ENCODE results near the gene CATSPERB.
"Not testable (repeated sequence)": the region's sequence is repeated elsewhere in the genome, so short reads cannot be mapped to it uniquely, and the experiment has no call there.

CATSPERB gene

GRCh38 chr14:91751719-91752118 is 19.8 kb upstream of the CATSPERB start:
- no peak overlapping the region for H3K9ac ChIP-seq (ENCODE audit: low read depth, low read length)
- no peak overlapping the region for H3K4me3 ChIP-seq (ENCODE audit: low read depth, low read length)
- no peaks in the 10 kb centered on the region for H3K36me3 ChIP-seq (ENCODE audit: control insufficient read depth, insufficient read depth, low read length)
- no peaks in the 10 kb centered on the region for H3K27me3 ChIP-seq (ENCODE audit: control insufficient read depth, insufficient read depth, low read length)
- no peaks in the 10 kb centered on the region for H3K4me1 ChIP-seq (ENCODE audit: control insufficient read depth, insufficient read depth, low read length)
- no peaks in the 10 kb centered on the region for H3K9me3 ChIP-seq (ENCODE audit: control insufficient read depth, insufficient read depth, low read length)

DNA sequence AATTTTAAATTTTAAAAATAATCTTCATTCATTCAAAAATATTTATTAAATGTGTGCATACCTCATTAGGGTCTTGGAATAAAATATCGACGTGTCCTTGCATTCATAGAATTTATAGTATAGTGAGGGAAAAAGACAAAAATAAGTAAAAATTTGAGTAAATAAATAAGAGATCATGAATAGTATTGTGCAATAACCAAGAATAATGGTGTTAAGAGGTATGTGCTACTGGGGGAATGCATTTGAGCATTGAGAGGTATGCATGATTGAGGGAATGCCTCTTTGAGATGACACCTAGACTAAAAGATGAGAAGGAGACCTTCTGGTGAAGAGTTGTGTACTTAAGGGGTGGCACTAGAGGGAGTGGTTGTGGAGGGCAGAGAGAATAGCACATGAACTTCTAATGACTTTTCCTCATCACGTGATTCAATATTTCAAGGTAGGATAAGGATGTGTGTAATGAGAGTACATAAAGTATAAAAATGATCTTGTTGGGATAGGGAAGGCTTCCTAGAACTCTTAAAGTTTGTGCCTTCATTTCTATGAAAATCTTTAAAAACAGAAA is 18.8 kb upstream of the CATSPERB start:
- H3K4me3 ChIP-seq (ENCODE audit: low read depth, low read length) = no peak overlapping the region
- no peak overlapping the region for H3K9ac ChIP-seq (ENCODE audit: low read depth, low read length)
- no peaks in the 10 kb centered on the region for H3K36me3 ChIP-seq (ENCODE audit: control insufficient read depth, insufficient read depth, low read length)
- no peaks in the 10 kb centered on the region for H3K27me3 ChIP-seq (ENCODE audit: control insufficient read depth, insufficient read depth, low read length)
- H3K9me3 ChIP-seq (ENCODE audit: control insufficient read depth, insufficient read depth, low read length) = no peaks in the 10 kb centered on the region
- no peaks in the 10 kb centered on the region for H3K4me1 ChIP-seq (ENCODE audit: control insufficient read depth, insufficient read depth, low read length)

DNA sequence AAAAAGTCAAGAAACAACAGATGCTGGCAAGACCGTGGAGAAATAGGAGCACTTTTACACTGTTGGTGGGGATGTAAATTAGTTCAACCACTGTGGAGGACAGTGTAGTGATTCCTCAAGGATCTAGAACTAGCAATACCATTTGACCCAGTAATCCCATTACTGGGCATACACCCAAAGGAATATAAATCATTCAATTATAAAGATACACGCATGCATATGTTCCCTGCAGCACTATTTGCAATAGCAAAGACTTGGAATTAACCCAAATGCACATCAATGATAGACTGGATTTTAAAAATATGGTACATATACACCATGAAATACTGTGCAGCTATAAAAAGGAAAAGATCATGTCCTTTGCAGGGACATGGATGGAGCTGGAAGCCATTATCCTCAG is 18.0 kb upstream of the CATSPERB start:
- no peaks in the 10 kb centered on the region for H3K4me1 ChIP-seq (ENCODE audit: control insufficient read depth, insufficient read depth, low read length)
- H3K27me3 ChIP-seq (ENCODE audit: control insufficient read depth, insufficient read depth, low read length) = no peaks in the 10 kb centered on the region
- H3K36me3 ChIP-seq (ENCODE audit: control insufficient read depth, insufficient read depth, low read length) = no peaks in the 10 kb centered on the region
- H3K9me3 ChIP-seq (ENCODE audit: control insufficient read depth, insufficient read depth, low read length) = no peaks in the 10 kb centered on the region
- no peak overlapping the region for H3K4me3 ChIP-seq (ENCODE audit: low read depth, low read length)
- H3K9ac ChIP-seq (ENCODE audit: low read depth, low read length) = no peak overlapping the region

GRCh38 chr14:91748049-91748448 is 16.2 kb upstream of the CATSPERB start:
- H3K4me3 ChIP-seq (ENCODE audit: low read depth, low read length) = no peak overlapping the region
- no peaks in the 10 kb centered on the region for H3K27me3 ChIP-seq (ENCODE audit: control insufficient read depth, insufficient read depth, low read length)
- H3K4me1 ChIP-seq (ENCODE audit: control insufficient read depth, insufficient read depth, low read length) = no peaks in the 10 kb centered on the region
- H3K36me3 ChIP-seq (ENCODE audit: control insufficient read depth, insufficient read depth, low read length) = no peaks in the 10 kb centered on the region
- H3K9me3 ChIP-seq (ENCODE audit: control insufficient read depth, insufficient read depth, low read length) = no peaks in the 10 kb centered on the region
- no peak overlapping the region for H3K9ac ChIP-seq (ENCODE audit: low read depth, low read length)

DNA sequence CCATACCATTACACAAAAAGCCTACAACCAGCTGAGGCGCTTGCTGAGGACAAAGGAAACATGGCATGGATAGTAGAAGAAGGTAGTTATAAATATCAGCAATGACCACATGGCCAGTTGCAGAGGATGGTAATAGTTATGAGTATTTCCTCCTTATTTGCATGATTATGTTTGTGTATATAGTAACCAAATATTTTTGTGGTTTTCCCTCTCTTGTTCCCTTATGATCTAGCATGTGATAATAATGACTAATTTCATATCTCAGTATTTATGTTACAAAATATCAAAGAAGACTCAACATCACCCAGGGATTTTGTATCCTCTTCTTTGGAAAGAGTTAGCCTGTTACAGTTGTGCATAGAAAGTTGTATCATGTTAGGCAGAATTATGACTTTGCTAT is 13.5 kb upstream of the CATSPERB start:
- no peaks in the 10 kb centered on the region for H3K36me3 ChIP-seq (ENCODE audit: control insufficient read depth, insufficient read depth, low read length)
- H3K9ac ChIP-seq (ENCODE audit: low read depth, low read length) = no peak overlapping the region
- no peaks in the 10 kb centered on the region for H3K9me3 ChIP-seq (ENCODE audit: control insufficient read depth, insufficient read depth, low read length)
- H3K27me3 ChIP-seq (ENCODE audit: control insufficient read depth, insufficient read depth, low read length) = no peaks in the 10 kb centered on the region
- no peaks in the 10 kb centered on the region for H3K4me1 ChIP-seq (ENCODE audit: control insufficient read depth, insufficient read depth, low read length)
- H3K4me3 ChIP-seq (ENCODE audit: low read depth, low read length) = no peak overlapping the region

- H3K36me3 ChIP-seq (ENCODE audit: control insufficient read depth, insufficient read depth, low read length) = no peaks in the 10 kb centered on the region
- H3K9me3 ChIP-seq (ENCODE audit: control insufficient read depth, insufficient read depth, low read length) = no peaks in the 10 kb centered on the region
- H3K27me3 ChIP-seq (ENCODE audit: control insufficient read depth, insufficient read depth, low read length) = no peaks in the 10 kb centered on the region
- H3K4me3 ChIP-seq (ENCODE audit: low read depth, low read length) = no peak overlapping the region
- no peaks in the 10 kb centered on the region for H3K4me1 ChIP-seq (ENCODE audit: control insufficient read depth, insufficient read depth, low read length)
- H3K9ac ChIP-seq (ENCODE audit: low read depth, low read length) = no peak overlapping the region
These were observed 12.2 kb upstream of the CATSPERB start for GRCh38 chr14:91744068-91744480.

GRCh38 chr14:91743305-91743653 is 11.4 kb upstream of the CATSPERB start:
- H3K9me3 ChIP-seq (ENCODE audit: control insufficient read depth, insufficient read depth, low read length) = no peaks in the 10 kb centered on the region
- H3K27me3 ChIP-seq (ENCODE audit: control insufficient read depth, insufficient read depth, low read length) = no peaks in the 10 kb centered on the region
- H3K9ac ChIP-seq (ENCODE audit: low read depth, low read length) = no peak overlapping the region
- no peaks in the 10 kb centered on the region for H3K36me3 ChIP-seq (ENCODE audit: control insufficient read depth, insufficient read depth, low read length)
- H3K4me3 ChIP-seq (ENCODE audit: low read depth, low read length) = no peak overlapping the region
- no peaks in the 10 kb centered on the region for H3K4me1 ChIP-seq (ENCODE audit: control insufficient read depth, insufficient read depth, low read length)

DNA sequence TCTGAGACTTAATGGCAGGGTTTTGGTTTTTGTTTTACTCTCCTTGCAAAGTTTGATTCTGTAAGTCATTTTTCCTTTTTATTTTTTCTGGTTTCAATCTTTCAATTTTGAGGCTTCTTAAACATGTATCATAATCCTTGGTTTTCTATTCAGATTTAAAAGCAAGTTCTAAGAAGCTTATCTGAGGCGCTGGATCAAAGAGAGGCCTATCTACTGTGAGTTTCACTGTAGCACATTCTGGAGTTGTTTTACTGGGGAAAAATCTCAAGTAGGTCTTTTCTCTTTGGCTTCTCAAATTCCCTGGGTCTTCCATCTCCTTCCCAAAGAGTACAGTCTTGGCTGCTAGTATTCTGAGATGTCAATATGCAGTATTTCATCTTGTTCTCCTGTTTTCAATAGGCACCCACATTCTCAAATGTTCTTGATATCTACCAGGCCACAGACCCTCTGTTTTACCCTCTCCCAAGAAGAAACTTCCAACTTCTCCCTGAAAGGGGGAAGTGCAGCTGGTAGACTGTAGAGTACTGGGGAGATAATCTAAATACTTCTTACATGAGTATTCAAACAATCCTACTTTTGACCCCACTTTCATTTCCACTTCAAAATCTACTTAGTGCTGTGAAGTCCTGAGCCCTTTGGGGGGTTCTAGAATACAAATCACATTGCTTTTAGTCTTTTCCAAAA is 10.9 kb upstream of the CATSPERB start:
- H3K27me3 ChIP-seq (ENCODE audit: control insufficient read depth, insufficient read depth, low read length) = no peaks in the 10 kb centered on the region
- H3K9me3 ChIP-seq (ENCODE audit: control insufficient read depth, insufficient read depth, low read length) = no peaks in the 10 kb centered on the region
- H3K4me3 ChIP-seq (ENCODE audit: low read depth, low read length) = no peak overlapping the region
- no peaks in the 10 kb centered on the region for H3K36me3 ChIP-seq (ENCODE audit: control insufficient read depth, insufficient read depth, low read length)
- H3K9ac ChIP-seq (ENCODE audit: low read depth, low read length) = no peak overlapping the region
- no peaks in the 10 kb centered on the region for H3K4me1 ChIP-seq (ENCODE audit: control insufficient read depth, insufficient read depth, low read length)

GRCh38 chr14:91739867-91740266 is 8.0 kb upstream of the CATSPERB start:
- H3K9me3 ChIP-seq (ENCODE audit: control insufficient read depth, insufficient read depth, low read length); H3K4me1 ChIP-seq (ENCODE audit: control insufficient read depth, insufficient read depth, low read length); H3K9ac ChIP-seq (ENCODE audit: low read depth, low read length); H3K27me3 ChIP-seq (ENCODE audit: control insufficient read depth, insufficient read depth, low read length); H3K4me3 ChIP-seq (ENCODE audit: low read depth, low read length); H3K36me3 ChIP-seq (ENCODE audit: control insufficient read depth, insufficient read depth, low read length): not testable (repeated sequence)

DNA sequence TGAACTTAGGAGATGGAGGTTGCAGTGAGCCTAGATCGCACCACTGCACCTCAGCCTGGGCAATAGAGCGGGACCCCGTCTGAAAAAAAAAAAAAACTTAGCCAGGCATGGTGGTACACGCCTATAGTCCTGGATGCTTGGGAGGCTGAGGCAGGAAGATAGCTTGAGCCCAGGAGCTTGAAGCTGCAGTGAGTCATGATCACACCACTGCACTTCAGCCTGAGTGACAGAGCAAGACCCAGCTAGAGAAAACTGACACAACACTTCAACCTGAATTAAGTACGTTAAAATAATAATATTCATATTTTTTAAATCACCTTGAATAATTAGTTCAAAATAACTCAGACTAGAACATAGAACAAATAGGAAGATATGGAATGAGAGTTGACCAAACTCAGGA is 5.7 kb upstream of the CATSPERB start:
- Histone ChIP-seq H3K9ac (ENCODE audit: low read depth, low read length) (no peak overlapping the region), H3K9me3 (ENCODE audit: control insufficient read depth, insufficient read depth, low read length) (no peaks in the 10 kb centered on the region), H3K4me3 (ENCODE audit: low read depth, low read length) (no peak overlapping the region), H3K36me3 (ENCODE audit: control insufficient read depth, insufficient read depth, low read length) (no peaks in the 10 kb centered on the region), H3K4me1 (ENCODE audit: control insufficient read depth, insufficient read depth, low read length) (no peaks in the 10 kb centered on the region), H3K27me3 (ENCODE audit: control insufficient read depth, insufficient read depth, low read length) (no peaks in the 10 kb centered on the region)

GRCh38 chr14:91732859-91733477 is 1.1 kb upstream of the CATSPERB start:
- no peaks in the 10 kb centered on the region for H3K36me3 ChIP-seq (ENCODE audit: control insufficient read depth, insufficient read depth, low read length)
- H3K4me1 ChIP-seq (ENCODE audit: control insufficient read depth, insufficient read depth, low read length) = no peaks in the 10 kb centered on the region
- H3K27me3 ChIP-seq (ENCODE audit: control insufficient read depth, insufficient read depth, low read length) = no peaks in the 10 kb centered on the region
- H3K4me3 ChIP-seq (ENCODE audit: low read depth, low read length) = no peak overlapping the region
- no peaks in the 10 kb centered on the region for H3K9me3 ChIP-seq (ENCODE audit: control insufficient read depth, insufficient read depth, low read length)
- H3K9ac ChIP-seq (ENCODE audit: low read depth, low read length) = no peak overlapping the region

DNA sequence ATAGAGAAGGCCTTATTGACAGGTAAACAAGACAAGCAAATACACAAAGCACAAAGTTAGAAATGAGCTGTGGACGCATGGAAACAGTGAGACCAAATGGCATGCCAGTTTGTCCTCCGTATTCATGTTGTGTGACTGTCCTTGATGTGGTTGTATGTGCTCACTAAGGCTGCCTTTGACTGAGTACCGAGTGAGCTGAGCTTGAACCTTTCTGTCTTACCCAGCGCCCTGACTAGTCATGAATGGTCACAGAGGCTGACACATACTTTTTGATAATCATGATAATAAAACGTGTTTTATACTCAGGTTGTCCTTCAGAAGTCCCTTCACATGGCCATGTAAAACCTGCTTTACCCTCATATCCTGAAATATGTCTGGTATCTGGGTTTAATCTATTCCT is 553 bp upstream of the CATSPERB start:
- Histone ChIP-seq H3K9me3 (ENCODE audit: control insufficient read depth, insufficient read depth, low read length) (no peaks in the 10 kb centered on the region), H3K4me1 (ENCODE audit: control insufficient read depth, insufficient read depth, low read length) (no peaks in the 10 kb centered on the region), H3K9ac (ENCODE audit: low read depth, low read length) (no peak overlapping the region)

More for the DNA sequence above, 553 bp upstream of the CATSPERB start:
- H3K4me3 ChIP-seq (ENCODE audit: low read depth, low read length) = no peak overlapping the region
- no peaks in the 10 kb centered on the region for H3K27me3 ChIP-seq (ENCODE audit: control insufficient read depth, insufficient read depth, low read length)
- H3K36me3 ChIP-seq (ENCODE audit: control insufficient read depth, insufficient read depth, low read length) = no peaks in the 10 kb centered on the region

Data from iPS-15b (cell line).